GM10266 (cell line): ENCODE measurements around the gene CA10.

Experiments used
- DNase-seq: peaks from one replicate; pipeline ENCODE4 v3.0.0; 2012; ENCODE audit errors: extremely low spot score
- TF ChIP-seq, protein P1 (sequence below): IDR thresholded peaks from 2 replicates; pipeline ENCODE4 v1.5.1; 2012; ENCODE audit warnings: mild to moderate bottlenecking, low read depth; ENCODE audit not compliant: control insufficient read depth, insufficient read depth; ENCODE audit errors: missing control alignments

CA10 gene

DNA sequence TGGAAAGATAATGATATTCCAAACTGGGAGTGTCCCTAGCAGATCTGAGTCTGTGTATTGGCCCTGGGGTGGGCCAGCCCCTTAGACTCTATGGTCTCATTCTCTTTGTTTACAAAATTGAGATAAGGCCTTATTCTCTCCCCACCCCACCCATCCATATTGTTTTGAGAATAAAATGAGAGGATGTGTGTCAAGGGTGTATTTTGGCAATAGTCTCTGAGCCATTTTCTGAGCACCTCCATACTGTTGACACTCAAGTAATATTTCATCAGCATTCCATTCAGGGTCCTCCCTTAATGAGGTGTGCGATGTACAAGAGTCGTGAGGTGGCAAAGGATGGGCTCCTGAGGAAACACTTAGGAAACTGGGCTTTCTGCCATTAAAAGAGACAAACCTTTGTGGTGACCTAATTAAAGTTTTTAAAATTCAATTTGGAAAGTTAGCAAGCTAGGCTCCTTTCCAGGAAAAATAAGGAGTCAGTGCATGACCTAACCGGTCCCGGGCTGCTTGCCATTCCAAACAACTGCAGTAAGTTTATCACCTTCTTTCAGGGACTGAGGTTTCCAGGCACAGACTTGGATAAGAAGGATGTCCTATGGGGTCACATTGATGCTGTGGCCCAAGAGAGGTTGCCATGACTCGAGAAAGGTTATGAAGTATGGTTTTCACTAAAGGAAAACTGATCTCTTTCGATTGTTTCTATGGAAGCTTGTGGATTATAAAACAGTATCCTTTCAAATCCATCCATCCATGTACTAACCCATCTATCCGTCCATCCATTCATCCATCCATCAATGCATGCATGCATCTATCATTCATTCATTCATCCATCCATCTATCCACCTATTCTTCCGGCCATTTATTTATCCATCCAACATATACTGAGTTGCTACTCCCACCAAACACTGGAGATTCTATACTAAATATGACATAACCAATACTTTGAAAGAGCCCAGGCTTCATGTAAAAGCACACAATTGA, 454.9 kb downstream of the CA10 start:
- TF ChIP-seq, protein P1, sequence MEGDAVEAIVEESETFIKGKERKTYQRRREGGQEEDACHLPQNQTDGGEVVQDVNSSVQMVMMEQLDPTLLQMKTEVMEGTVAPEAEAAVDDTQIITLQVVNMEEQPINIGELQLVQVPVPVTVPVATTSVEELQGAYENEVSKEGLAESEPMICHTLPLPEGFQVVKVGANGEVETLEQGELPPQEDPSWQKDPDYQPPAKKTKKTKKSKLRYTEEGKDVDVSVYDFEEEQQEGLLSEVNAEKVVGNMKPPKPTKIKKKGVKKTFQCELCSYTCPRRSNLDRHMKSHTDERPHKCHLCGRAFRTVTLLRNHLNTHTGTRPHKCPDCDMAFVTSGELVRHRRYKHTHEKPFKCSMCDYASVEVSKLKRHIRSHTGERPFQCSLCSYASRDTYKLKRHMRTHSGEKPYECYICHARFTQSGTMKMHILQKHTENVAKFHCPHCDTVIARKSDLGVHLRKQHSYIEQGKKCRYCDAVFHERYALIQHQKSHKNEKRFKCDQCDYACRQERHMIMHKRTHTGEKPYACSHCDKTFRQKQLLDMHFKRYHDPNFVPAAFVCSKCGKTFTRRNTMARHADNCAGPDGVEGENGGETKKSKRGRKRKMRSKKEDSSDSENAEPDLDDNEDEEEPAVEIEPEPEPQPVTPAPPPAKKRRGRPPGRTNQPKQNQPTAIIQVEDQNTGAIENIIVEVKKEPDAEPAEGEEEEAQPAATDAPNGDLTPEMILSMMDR: no peak
- no peak for DNase-seq

DNA sequence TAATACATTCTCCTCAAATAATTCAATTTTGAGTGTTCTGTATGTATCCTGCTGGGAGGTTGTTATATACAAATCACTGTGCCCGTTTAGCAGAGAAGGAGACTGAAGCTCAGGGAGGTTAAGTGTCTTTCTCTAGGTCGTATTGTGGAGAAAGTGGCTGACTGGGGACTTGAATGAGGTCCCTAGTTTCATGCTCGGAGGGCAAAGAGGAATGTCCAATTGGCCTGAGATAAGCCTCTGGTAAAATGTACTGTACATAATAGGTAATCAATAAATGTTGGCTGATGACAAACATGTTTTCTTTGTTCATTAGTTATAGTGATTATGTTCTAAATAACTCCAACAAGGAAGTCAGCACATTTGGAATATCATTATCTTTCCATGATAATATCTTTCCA, 455.6 kb downstream of the CA10 start:
- TF ChIP-seq, protein P1: no peak
- no peak for DNase-seq

DNA sequence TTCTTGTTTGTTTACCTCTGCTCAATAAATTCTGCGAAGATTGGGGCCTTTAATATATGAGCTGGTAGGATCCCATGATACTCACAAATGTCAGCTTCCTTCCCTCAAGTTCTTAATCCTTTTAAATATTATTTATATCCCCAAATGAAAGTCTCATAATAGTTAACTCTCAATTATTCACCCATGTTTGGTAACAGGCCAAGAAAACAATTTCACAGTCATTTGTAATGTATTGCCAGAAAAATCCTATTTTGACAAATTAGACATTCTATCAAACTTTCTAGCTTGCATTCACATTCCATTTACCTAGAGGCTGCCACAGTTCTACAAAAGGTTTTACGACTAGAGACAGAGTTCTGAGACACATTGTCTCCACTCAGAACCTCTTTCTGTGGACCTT, 457.0 kb downstream of the CA10 start:
- TF ChIP-seq, protein P1: no peak
- DNase-seq: no peak

DNA sequence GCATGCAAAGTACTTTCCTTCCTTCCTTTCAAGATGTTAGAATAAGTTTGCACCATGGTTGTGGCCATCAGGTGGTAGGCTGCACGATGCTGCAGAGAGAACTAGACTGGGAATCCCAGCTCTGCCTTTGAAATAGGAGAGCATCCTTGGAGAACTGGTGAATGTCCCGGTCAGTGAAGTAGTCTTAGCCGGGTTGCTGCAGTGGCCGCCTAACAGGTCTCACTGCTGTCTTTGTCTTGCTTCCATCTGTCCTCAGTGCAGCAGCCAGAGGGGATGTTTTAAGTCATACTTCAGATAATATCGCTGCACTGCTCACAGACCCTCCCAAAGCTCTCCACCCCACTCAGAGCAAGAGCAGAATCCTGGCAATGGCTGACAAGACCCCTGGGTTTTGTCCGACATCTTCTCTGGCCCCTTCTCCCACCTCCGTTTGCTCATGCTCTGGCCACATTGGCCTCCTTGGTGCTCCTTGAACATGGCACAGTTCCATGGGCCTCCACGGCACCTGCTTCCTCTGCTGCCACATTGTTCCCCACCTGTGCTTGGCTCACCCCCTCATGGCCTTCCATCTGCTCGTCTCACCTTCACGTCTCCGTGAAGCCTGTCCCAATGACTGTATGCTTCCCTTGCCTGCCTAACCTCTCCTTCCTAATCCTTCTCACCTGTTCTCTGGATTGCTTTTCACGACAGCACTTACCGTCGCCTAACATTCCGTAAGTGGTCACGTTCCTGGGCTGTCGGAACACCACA, 458.3 kb downstream of the CA10 start:
- DNase-seq: no peak

DNA sequence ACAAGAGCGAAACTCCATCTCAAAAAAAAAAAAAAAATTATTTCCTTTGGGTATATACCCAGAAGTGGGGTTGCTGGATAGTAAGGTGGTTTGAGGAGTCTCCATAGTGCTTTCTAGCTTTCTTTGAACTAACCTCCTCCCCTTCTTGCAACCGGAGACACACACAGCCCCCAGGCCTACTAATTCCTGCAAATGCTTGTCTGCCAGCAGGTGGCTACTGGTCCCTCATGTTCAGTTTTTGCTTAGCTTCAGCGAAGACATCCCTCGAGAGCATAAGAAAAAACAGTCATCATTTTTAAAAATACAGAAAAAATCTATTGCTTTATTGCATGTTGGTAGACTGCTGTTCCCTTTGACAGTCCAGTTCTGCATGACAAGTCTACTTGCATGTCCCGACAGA, 459.2 kb downstream of the CA10 start:
- no peak for DNase-seq
- TF ChIP-seq, protein P1: no peak

More for the DNA sequence above, 458.3 kb downstream of the CA10 start:
- TF ChIP-seq, protein P1: no peak

DNA sequence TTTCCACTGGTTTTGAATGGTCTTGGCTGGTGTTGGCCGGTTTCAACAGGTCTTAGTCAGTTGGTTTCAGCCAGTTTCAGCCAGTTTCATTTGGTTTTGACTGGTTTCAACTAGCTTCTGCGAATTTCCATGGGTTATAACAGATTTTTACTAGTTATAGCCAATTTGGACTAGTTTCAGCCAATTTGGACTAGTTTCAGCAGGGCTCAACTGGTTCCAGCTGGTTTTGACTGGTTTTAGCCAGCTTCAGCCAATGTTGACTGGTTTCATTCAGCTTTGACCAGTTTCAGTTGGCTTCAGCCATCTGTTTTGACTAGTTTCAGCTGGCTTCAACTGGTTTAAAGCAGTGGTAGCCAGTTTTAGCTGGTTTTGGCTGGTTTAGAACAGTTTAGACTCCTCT, 465.6 kb downstream of the CA10 start:
- DNase-seq: no peak
- TF ChIP-seq, protein P1: no peak

DNA sequence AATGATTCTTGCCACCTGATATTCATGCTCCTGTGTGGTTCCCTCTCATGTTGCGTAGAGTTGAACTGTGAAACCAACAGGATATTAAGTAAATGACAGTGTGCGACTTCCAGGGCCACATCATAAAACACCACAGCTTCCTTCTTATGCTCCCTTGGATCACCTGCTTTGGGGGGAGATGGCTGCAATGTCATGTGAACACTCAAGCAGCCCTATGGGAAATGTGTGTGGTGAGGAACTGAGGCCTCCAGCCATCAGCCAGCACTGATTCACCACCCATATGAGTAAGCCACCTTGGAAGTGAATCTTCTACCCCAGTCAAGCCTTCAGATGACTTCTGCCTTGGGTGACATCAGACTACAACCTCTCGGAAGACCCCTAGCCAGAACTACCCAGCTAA, 470.6 kb downstream of the CA10 start:
- DNase-seq: no peak
- TF ChIP-seq, protein P1: no peak
